ENCODE data around the gene ARRB1.

DNA sequence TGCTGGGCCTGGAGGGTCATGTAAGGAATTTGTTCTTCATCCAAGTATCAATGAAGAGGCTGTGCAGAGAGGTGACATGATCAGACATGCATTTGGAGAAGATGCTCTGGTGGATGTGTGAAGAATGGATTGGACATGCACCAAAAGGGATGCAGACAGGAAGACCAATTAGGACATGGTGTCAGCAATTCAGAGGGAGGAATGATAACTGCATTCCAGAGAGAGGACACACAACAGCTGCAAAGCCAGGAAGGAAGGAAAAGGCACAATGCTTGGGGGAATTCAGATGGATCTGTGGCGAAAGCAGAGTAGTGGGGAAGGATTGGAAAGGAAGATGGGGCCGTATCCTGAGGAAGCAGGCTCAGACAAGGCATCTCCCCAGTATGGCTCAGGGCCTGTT lies 5.2 kb upstream of the ARRB1 start:
- TF ChIP-seq MAX (CRISPR knock-in tag; IDR thresholded peaks at IDR 0.05) (no peak), ELF4 (CRISPR knock-in tag; IDR thresholded peaks at IDR 0.05) (no peak), ZBTB8A (IDR thresholded peaks at IDR 0.05; ENCODE audit: partially characterized antibody) (no peak)
- TF ChIP-seq, protein P1, sequence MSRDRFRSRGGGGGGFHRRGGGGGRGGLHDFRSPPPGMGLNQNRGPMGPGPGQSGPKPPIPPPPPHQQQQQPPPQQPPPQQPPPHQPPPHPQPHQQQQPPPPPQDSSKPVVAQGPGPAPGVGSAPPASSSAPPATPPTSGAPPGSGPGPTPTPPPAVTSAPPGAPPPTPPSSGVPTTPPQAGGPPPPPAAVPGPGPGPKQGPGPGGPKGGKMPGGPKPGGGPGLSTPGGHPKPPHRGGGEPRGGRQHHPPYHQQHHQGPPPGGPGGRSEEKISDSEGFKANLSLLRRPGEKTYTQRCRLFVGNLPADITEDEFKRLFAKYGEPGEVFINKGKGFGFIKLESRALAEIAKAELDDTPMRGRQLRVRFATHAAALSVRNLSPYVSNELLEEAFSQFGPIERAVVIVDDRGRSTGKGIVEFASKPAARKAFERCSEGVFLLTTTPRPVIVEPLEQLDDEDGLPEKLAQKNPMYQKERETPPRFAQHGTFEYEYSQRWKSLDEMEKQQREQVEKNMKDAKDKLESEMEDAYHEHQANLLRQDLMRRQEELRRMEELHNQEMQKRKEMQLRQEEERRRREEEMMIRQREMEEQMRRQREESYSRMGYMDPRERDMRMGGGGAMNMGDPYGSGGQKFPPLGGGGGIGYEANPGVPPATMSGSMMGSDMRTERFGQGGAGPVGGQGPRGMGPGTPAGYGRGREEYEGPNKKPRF (IDR thresholded peaks at IDR 0.05; ENCODE audit: low read depth, low read length): no peak
